Upper lobe of left lung (tissue), 4 donors: Measurements from ENCODE around the gene HEPHL1.

ENCODE experiments used
- CTCF ChIP-seq, 6 experiments: fragments of 450-650 bp in 4 of 6; fragments of 200-600 bp in 2 of 6; sonication (generic) in 2 of 6; IDR thresholded peaks; one replicate each; pipeline ENCODE4 v1.5.1; 2016 to 2019; ENCODE audit warnings: antibody characterized with exemption in 6 of 6
- EP300 ChIP-seq, 4 donors: sonication (generic); formaldehyde crosslinking; IDR thresholded peaks; one replicate each; pipeline ENCODE4 v1.5.1; 2017; ENCODE audit warnings: antibody characterized with exemption in 4 of 4, control low read depth in 2 of 4
- POLR2AphosphoS5 ChIP-seq, 2 donors: sonication (generic); formaldehyde crosslinking; IDR thresholded peaks; one replicate each; pipeline ENCODE4 v1.5.1; 2017; ENCODE audit warnings: antibody characterized with exemption in 2 of 2

- TF ChIP-seq CTCF (IDR thresholded peaks at IDR 0.05): no peak
- no peak for TF ChIP-seq POLR2AphosphoS5 (IDR thresholded peaks at IDR 0.05)
- TF ChIP-seq EP300 (IDR thresholded peaks at IDR 0.05): no peak
Observed at GRCh38 chr11:93974759-93975158, 46.4 kb upstream of the HEPHL1 start.
